GM23338 (cell line): ENCODE results near the gene FBXL17. TPM values are rescaled to one million over a fixed set of nuclear protein-coding genes. Genes with fewer than 3 reads are reported as not detected.

Source experiments
- ATAC-seq: fragments of 200-7000 bp; cut with Tn5 transposase; 3 replicates; pipeline ENCODE4 v1.9.1; 2020
- DNase-seq: peaks from one replicate; pipeline ENCODE4 v3.0.0-alpha.2; 2015; ENCODE audit warnings: low spot score
- H2AFZ ChIP-seq: fragments of 200-600 bp; sonication (generic); 2 replicates; pipeline ENCODE4 v1.8.0; 2016; ENCODE audit warnings: antibody characterized with exemption, mild to moderate bottlenecking, moderate library complexity
- H3F3A ChIP-seq: fragments of 200-600 bp; sonication (generic); replicated peaks from 2 replicates; pipeline ENCODE4 v1.8.0; 2017; ENCODE audit warnings: antibody characterized with exemption, mixed run types, low read depth
- H3K27ac ChIP-seq: fragments of 200-600 bp; sonication (generic); 2 replicates; pipeline ENCODE4 v1.6.1; 2016; ENCODE audit warnings: low read depth
- H3K27me3 ChIP-seq: fragments of 200-600 bp; sonication (generic); 2 replicates; pipeline ENCODE4 v1.8.0; 2016; ENCODE audit warnings: mild to moderate bottlenecking, mixed run types, moderate library complexity; ENCODE audit not compliant: insufficient read depth
- H3K36me3 ChIP-seq: fragments of 200-600 bp; sonication (generic); 2 replicates; pipeline ENCODE4 v1.8.0; 2016; ENCODE audit warnings: mild to moderate bottlenecking; ENCODE audit not compliant: insufficient read depth
- H3K4me1 ChIP-seq: fragments of 200-600 bp; sonication (generic); 2 replicates; pipeline ENCODE4 v1.8.0; 2016; ENCODE audit warnings: mild to moderate bottlenecking, moderate library complexity; ENCODE audit not compliant: insufficient read depth
- H3K4me2 ChIP-seq: fragments of 200-600 bp; sonication (generic); 2 replicates; pipeline ENCODE4 v1.7.1; 2017; ENCODE audit warnings: mixed run types
- H3K4me3 ChIP-seq: fragments of 200-600 bp; sonication (generic); 2 replicates; pipeline ENCODE4 v1.6.1; 2016; ENCODE audit warnings: mixed run types
- H3K79me2 ChIP-seq: fragments of 200-600 bp; sonication (generic); replicated peaks from 2 replicates; pipeline ENCODE4 v1.8.0; 2017; ENCODE audit warnings: mild to moderate bottlenecking; ENCODE audit not compliant: insufficient read depth
- H3K9me2 ChIP-seq: fragments of 200-600 bp; sonication (generic); 2 replicates; pipeline ENCODE4 v1.8.0; 2017; ENCODE audit not compliant: insufficient read depth
- H4K20me1 ChIP-seq: fragments of 200-600 bp; sonication (generic); replicated peaks from 2 replicates; pipeline ENCODE4 v1.8.0; 2017; ENCODE audit warnings: mild to moderate bottlenecking; ENCODE audit not compliant: insufficient read depth
- H3K27ac Mint-ChIP-seq: 2 replicates; pipeline ENCODE4 v1.8.0; 2020; ENCODE audit warnings: inconsistent platforms, mild to moderate bottlenecking, moderate library complexity, mixed read lengths
- H3K27me3 Mint-ChIP-seq: 3 replicates; pipeline ENCODE4 v1.8.0; 2022; ENCODE audit warnings: low read depth, mild to moderate bottlenecking, moderate library complexity, mixed read lengths, inconsistent platforms; ENCODE audit not compliant: insufficient read depth, poor library complexity
- H3K36me3 Mint-ChIP-seq: 3 replicates; pipeline ENCODE4 v1.8.0; 2021; ENCODE audit warnings: low read depth, mild to moderate bottlenecking, inconsistent platforms, moderate library complexity, mixed read lengths
- H3K4me1 Mint-ChIP-seq: 3 replicates; pipeline ENCODE4 v1.8.0; 2020; ENCODE audit warnings: mild to moderate bottlenecking, inconsistent platforms, mixed read lengths
- H3K4me3 Mint-ChIP-seq: 3 replicates; pipeline ENCODE4 v1.8.0; 2021; ENCODE audit warnings: moderate library complexity, mild to moderate bottlenecking, inconsistent platforms, mixed read lengths
- H3K9me3 Mint-ChIP-seq: 3 replicates; pipeline ENCODE4 v1.8.0; 2020; ENCODE audit warnings: moderate library complexity, mild to moderate bottlenecking, inconsistent platforms, mixed read lengths
- CREB1 ChIP-seq: fragments of 250-450 bp; sonication (Bioruptor Pico); IDR thresholded peaks from 2 replicates; pipeline ENCODE4 v1.5.0; 2020; ENCODE audit warnings: low read depth, mild to moderate bottlenecking, moderate library complexity
- ETS1 ChIP-seq: IDR thresholded peaks from 2 replicates; pipeline ENCODE4 v1.6.1; 2016; ENCODE audit warnings: antibody characterized with exemption
- EZH2phosphoT487 ChIP-seq: fragments of 200-600 bp; sonication (generic); IDR thresholded peaks from one replicate; pipeline ENCODE4 v1.8.1; 2018; ENCODE audit warnings: antibody characterized with exemption; ENCODE audit not compliant: unreplicated experiment
- NANOG ChIP-seq: IDR thresholded peaks from 2 replicates; pipeline ENCODE4 v1.6.1; 2016; ENCODE audit warnings: antibody characterized with exemption, borderline replicate concordance
- STAT1 ChIP-seq: IDR thresholded peaks from one replicate; pipeline ENCODE4 v1.6.1; 2016; ENCODE audit warnings: antibody characterized with exemption; ENCODE audit not compliant: unreplicated experiment
- ZNF114 ChIP-seq: fragments of 250-450 bp; sonication (Bioruptor Pico); IDR thresholded peaks from 2 replicates; pipeline ENCODE4 v1.5.0; 2020; ENCODE audit warnings: mild to moderate bottlenecking, moderate library complexity
- ZNF331 ChIP-seq: fragments of 250-450 bp; sonication (Bioruptor Pico); IDR thresholded peaks from 2 replicates; pipeline ENCODE4 v1.5.0; 2020; ENCODE audit warnings: low read depth, mild to moderate bottlenecking, moderate library complexity
- polyA plus RNA-seq: library from polyadenylated mRNA; unstranded; fragments of >200 nt; fragmentation: Nextera tagmentation; extraction: Ambion mirVana; gene quantifications from 2 replicates; pipeline ENCODE4 v1.2.1, GENCODE V29; 2016
- total RNA-seq: library from RNA; depleted of rRNA; stranded (reverse); fragments of >200 nt; shearing (Covaris generic); gene quantifications from 2 replicates; pipeline ENCODE4 v1.2.3, GENCODE V29; 2014
- TF ChIP-seq, protein P1 (sequence below): fragments of 250-450 bp; sonication (Bioruptor Pico); IDR thresholded peaks from 2 replicates; pipeline ENCODE4 v1.5.0; 2020; ENCODE audit warnings: mild to moderate bottlenecking, moderate library complexity
- TF ChIP-seq, protein P2 (sequence below), 2 experiments: fragments of 200-600 bp in 1 of 2; sonication (generic) in 1 of 2; conservative IDR thresholded peaks; 2 replicates each; pipeline versions ENCODE4 v1.5.1 to v1.6.1; 2016 to 2017; ENCODE audit warnings: antibody characterized with exemption in 2 of 2, low read depth in 2 of 2, mild to moderate bottlenecking in 2 of 2, moderate library complexity in 1 of 2

Gene FBXL17
- total and polyA plus RNA-seq, 2 experiments from 2014 or later = 2.0 to 2.7 TPM

- TF ChIP-seq, protein P1, sequence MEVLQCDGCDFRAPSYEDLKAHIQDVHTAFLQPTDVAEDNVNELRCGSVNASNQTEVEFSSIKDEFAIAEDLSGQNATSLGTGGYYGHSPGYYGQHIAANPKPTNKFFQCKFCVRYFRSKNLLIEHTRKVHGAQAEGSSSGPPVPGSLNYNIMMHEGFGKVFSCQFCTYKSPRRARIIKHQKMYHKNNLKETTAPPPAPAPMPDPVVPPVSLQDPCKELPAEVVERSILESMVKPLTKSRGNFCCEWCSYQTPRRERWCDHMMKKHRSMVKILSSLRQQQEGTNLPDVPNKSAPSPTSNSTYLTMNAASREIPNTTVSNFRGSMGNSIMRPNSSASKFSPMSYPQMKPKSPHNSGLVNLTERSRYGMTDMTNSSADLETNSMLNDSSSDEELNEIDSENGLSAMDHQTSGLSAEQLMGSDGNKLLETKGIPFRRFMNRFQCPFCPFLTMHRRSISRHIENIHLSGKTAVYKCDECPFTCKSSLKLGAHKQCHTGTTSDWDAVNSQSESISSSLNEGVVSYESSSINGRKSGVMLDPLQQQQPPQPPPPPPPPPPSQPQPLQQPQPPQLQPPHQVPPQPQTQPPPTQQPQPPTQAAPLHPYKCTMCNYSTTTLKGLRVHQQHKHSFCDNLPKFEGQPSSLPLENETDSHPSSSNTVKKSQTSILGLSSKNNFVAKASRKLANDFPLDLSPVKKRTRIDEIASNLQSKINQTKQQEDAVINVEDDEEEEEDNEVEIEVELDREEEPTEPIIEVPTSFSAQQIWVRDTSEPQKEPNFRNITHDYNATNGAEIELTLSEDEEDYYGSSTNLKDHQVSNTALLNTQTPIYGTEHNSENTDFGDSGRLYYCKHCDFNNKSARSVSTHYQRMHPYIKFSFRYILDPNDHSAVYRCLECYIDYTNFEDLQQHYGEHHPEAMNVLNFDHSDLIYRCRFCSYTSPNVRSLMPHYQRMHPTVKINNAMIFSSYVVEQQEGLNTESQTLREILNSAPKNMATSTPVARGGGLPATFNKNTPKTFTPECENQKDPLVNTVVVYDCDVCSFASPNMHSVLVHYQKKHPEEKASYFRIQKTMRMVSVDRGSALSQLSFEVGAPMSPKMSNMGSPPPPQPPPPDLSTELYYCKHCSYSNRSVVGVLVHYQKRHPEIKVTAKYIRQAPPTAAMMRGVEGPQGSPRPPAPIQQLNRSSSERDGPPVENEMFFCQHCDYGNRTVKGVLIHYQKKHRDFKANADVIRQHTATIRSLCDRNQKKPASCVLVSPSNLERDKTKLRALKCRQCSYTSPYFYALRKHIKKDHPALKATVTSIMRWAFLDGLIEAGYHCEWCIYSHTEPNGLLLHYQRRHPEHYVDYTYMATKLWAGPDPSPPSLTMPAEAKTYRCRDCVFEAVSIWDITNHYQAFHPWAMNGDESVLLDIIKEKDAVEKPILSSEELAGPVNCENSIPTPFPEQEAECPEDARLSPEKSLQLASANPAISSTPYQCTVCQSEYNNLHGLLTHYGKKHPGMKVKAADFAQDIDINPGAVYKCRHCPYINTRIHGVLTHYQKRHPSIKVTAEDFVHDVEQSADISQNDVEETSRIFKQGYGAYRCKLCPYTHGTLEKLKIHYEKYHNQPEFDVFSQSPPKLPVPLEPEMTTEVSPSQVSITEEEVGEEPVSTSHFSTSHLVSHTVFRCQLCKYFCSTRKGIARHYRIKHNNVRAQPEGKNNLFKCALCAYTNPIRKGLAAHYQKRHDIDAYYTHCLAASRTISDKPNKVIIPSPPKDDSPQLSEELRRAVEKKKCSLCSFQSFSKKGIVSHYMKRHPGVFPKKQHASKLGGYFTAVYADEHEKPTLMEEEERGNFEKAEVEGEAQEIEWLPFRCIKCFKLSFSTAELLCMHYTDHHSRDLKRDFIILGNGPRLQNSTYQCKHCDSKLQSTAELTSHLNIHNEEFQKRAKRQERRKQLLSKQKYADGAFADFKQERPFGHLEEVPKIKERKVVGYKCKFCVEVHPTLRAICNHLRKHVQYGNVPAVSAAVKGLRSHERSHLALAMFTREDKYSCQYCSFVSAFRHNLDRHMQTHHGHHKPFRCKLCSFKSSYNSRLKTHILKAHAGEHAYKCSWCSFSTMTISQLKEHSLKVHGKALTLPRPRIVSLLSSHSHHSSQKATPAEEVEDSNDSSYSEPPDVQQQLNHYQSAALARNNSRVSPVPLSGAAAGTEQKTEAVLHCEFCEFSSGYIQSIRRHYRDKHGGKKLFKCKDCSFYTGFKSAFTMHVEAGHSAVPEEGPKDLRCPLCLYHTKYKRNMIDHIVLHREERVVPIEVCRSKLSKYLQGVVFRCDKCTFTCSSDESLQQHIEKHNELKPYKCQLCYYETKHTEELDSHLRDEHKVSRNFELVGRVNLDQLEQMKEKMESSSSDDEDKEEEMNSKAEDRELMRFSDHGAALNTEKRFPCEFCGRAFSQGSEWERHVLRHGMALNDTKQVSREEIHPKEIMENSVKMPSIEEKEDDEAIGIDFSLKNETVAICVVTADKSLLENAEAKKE (CRISPR knock-in tag) = no peak
- TF ChIP-seq STAT1 (no peak), CREB1 (CRISPR knock-in tag) (no peak)
Measured at GRCh38 chr5:108366500-108366899, 15.4 kb downstream of the FBXL17 start (continued).

DNA sequence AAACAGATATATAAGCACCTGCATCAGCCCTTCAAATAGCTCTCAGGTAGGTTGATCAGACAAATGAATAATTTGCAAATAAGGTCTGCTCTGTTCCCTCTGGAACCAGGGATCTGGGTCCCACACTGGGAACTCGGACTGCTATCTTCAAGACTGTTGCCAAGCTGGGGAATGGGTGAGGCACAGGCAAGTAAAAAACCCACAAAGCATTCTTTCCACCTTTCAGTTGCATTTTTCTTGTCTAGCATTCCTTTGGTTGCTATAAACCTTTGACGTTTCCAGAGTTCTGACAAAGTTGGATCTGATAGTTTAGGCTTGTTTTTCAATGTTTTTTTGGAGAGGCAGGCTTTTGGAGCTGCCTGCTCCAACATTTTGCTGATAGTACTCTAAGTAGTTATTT, 20.1 kb downstream of the FBXL17 start:
- H3K4me2 ChIP-seq = no peak overlapping the region
- no peak overlapping the region for H3K27ac ChIP-seq
- no peaks in the 10 kb centered on the region for H3K27me3 ChIP-seq
- no peak overlapping the region for H2AFZ ChIP-seq
- H4K20me1 ChIP-seq = no peaks in the 10 kb centered on the region
- peak; percentile 14 for DNase-seq
- Mint-ChIP-seq H3K4me3 (no peak overlapping the region), H3K36me3 (no peaks in the 10 kb centered on the region), H3K27me3 (no peaks in the 10 kb centered on the region), H3K9me3 (no peaks in the 10 kb centered on the region), H3K4me1 (peaks cover 18% of the 10 kb centered on the region; the same call in 2 of the 3 replicates), H3K27ac (peak overlapping the region; percentile 68; the same call in 1 of the 2 replicates)
- H3F3A ChIP-seq = no peaks in the 10 kb centered on the region
- no peak for ATAC-seq
- no peak overlapping the region for H3K4me3 ChIP-seq
- no peaks in the 10 kb centered on the region for H3K9me2 ChIP-seq
- no peaks in the 10 kb centered on the region for H3K36me3 ChIP-seq
- no peaks in the 10 kb centered on the region for H3K79me2 ChIP-seq
- peaks cover 13% of the 10 kb centered on the region; the same call in 1 of the 2 replicates for H3K4me1 ChIP-seq
- TF ChIP-seq EZH2phosphoT487 = no peak
- TF ChIP-seq, protein P2, sequence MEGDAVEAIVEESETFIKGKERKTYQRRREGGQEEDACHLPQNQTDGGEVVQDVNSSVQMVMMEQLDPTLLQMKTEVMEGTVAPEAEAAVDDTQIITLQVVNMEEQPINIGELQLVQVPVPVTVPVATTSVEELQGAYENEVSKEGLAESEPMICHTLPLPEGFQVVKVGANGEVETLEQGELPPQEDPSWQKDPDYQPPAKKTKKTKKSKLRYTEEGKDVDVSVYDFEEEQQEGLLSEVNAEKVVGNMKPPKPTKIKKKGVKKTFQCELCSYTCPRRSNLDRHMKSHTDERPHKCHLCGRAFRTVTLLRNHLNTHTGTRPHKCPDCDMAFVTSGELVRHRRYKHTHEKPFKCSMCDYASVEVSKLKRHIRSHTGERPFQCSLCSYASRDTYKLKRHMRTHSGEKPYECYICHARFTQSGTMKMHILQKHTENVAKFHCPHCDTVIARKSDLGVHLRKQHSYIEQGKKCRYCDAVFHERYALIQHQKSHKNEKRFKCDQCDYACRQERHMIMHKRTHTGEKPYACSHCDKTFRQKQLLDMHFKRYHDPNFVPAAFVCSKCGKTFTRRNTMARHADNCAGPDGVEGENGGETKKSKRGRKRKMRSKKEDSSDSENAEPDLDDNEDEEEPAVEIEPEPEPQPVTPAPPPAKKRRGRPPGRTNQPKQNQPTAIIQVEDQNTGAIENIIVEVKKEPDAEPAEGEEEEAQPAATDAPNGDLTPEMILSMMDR (conservative IDR thresholded peaks at IDR 0.05; ENCODE audit: low read depth in 2 of 2) = no peak
- TF ChIP-seq ETS1 = no peak
- TF ChIP-seq ZNF114 (CRISPR knock-in tag) = no peak
- no peak for TF ChIP-seq ZNF331
- TF ChIP-seq NANOG = no peak
